DMS79 treated with DMSO at 0.1 percent for 48 hours (cell line): ENCODE results near the gene TRAPPC5.

Source experiments
- DNase-seq: peaks from one replicate; lab custom pipeline; 2025; lab: John Stamatoyannopoulos, UW

Gene TRAPPC5

DNA sequence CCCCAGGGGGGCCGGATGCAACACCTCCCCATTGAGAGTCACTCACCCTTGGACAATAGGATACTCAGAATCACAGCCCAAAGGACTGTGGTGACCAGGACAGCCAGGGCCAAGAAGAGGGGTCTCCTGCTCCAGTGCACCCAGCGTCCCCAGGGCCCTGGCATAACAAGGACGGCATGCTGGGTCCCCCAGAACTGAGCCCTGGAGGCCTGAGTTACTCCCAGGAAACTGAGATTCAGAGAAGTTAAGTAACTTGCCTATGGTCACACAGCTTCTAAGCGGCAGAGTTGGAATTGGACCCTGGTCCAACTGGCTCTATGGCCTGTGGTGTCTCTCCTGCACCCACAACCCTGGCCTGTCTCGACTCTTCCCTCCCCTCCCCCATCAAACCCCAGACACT is 51.0 kb downstream of the TRAPPC5 start:
- DNase-seq: no peak

DNA sequence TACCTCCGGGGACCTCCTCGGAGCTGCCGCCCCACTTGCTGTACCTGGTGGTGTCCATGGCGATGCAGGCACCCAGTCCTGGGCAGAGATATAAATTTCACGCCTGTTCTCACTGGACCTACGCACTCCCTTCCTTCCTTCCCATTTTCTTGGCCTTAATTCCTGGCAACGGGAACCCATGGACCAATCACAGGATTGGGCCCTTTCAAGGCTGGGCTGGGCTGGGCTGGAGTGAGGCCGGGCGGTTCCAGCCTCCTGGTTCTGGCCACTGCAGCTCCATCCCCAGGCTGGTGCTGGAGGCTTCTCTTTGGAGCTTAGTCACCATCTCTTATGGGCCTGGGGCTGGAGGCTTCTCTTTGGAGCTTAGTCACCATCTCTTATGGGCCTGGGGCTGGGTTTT is 51.4 kb downstream of the TRAPPC5 start, which contains the start of gene CLEC4G:
TSS of gene CLEC4G (minus strand) at position 66 of the 400 bp plus-strand sequence. CDS start at position 58, 8 bp downstream.
- DNase-seq: no peak

DNA sequence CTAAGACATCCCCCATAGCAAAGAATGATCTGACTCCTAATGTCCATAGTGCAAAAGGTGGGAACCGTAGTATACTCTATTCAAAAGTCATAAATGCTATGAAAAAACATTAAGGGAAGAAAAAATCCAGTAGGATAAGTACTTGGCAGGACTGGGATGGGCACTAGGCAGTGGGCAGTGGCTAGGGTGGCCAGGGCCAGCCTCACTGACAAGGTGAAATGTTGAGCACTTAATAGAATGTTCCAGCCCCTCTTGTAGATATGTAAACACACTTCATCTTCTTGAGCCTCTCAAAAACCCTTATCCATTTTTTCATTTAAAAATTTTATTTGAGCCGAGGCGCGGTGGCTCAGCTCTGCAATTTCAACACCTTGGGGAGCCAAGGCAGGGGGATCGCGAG is 52.7 kb downstream of the TRAPPC5 start:
- no peak for DNase-seq

DNA sequence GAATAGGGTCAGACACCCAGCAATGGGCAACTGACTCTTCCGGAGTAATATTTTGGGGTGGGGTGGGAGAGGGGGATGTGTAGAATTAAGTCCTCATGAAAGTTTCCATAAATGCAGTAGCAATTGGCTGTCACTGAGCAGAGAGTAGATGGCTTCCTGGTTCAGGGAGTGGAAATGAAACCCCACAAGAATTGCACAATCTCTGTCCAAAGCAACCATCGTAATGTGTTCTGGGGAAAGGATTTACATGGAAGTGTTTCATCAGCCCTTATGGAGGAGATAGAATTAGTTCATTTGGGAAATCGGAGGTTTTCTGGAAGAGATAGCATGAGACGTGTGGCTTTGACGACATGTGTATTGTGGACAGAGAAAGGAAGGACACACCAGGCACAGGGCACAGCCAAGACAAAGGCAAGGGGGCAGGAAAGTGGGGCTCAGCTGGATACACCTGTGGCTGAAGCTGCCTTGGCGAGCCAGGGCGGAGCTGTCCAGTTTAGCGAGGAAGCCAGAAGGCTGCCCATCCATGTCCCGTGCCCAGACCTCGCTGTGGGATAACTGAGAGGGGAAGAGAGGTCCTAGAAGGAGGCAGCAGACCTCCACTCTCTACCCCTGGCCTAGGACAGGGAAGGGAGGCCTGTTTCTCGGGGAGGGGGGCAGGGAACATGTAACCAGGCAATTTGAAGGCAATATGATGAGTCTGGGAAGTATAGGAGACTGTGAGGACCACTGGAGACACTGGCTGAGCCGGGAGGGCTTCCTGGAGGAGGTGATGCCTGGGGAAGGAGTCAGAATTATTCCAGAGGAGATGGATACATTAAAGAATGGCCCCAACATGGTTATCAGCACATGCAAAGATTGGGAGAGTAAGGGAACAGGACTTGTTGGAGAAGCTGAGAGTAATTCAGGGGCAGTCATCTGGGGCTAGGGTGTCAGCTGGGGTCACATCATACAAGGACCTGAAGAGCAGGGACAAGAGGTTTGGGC is 53.9 kb downstream of the TRAPPC5 start:
- no peak for DNase-seq

DNA sequence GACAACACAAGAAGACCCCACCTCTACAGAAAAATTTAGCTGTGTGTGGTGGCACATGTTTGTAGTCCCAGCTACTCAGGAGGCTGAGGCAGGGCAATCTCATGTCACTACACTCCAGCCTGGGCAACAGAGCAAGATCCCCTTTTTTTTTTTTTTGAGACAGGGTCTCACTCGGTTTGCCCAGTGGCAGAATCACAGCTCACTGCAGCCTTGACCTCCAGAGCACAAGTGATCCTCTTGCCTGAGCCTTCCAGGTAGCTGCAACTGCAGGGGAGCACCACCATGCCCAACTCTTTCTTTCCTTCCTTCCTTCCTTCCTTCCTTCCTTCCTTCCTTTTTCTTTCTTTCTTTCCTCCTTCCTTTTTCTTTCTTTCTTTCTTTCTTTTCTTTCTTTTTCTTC is 55.5 kb downstream of the TRAPPC5 start:
- no peak for DNase-seq

DNA sequence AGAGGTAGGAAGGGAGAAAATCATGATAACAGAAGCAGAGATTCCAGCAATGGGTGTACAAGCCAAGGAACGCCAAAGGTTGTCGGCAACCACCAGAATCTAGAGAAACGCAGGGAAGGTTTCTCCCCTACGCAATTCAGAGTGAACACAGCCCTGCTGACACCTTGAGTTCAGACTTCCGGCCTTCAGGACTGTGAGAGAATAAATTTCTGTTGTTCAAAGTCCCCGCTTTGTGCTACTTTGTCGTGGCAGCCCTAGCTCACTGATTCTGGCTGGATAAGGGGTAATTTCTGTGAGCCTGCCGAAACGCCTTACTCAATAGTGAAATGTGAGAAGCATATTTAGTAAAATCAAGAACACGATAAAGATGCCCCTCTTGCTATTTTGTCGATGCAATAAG is 56.6 kb downstream of the TRAPPC5 start:
- DNase-seq: no peak
